ENCODE results near the gene RNF207. TPM values are rescaled to one million over a fixed set of nuclear protein-coding genes. Genes with fewer than 3 reads are reported as not detected.

Gene RNF207
- total RNA-seq, 1 donor from 2014 or later, result 5.6 TPM

DNA sequence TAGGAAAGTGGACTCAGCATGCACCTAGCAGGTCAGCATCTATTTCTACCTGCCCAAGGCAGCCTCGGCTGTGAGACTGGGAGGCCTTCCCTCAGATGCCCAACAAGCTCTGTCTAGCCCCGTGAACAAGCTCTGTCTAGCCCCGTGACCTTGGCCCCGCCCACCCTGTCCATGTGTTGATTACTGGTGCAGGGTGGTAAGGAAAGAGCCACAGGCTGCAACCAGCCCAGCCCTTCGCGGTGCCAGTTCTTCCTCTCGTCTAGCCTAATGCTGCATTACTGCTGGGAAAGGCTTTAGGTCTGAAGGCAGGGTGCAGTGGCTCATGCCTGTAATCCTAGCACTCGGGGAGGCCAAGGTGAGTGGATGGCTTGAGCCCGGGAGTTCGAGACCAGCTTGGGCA is 52.8 kb downstream of the RNF207 start:
- peaks cover 13% of the 10 kb centered on the region for H3K27me3 Mint-ChIP-seq (ENCODE audit: unreplicated experiment)
- no peak for DNase-seq
- peak overlapping the region; percentile 52 for H3K27ac Mint-ChIP-seq (ENCODE audit: unreplicated experiment)
- peak overlapping the region; percentile 81 for H3K4me3 Mint-ChIP-seq (ENCODE audit: unreplicated experiment)
- TF ChIP-seq, protein P1, sequence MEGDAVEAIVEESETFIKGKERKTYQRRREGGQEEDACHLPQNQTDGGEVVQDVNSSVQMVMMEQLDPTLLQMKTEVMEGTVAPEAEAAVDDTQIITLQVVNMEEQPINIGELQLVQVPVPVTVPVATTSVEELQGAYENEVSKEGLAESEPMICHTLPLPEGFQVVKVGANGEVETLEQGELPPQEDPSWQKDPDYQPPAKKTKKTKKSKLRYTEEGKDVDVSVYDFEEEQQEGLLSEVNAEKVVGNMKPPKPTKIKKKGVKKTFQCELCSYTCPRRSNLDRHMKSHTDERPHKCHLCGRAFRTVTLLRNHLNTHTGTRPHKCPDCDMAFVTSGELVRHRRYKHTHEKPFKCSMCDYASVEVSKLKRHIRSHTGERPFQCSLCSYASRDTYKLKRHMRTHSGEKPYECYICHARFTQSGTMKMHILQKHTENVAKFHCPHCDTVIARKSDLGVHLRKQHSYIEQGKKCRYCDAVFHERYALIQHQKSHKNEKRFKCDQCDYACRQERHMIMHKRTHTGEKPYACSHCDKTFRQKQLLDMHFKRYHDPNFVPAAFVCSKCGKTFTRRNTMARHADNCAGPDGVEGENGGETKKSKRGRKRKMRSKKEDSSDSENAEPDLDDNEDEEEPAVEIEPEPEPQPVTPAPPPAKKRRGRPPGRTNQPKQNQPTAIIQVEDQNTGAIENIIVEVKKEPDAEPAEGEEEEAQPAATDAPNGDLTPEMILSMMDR (IDR thresholded peaks at IDR 0.05; ENCODE audit: partially characterized antibody, unreplicated experiment), result no peak
- peaks cover 14% of the 10 kb centered on the region for H3K4me1 Mint-ChIP-seq (ENCODE audit: low read depth, unreplicated experiment)
- peaks cover 14% of the 10 kb centered on the region for H3K9me3 Mint-ChIP-seq (ENCODE audit: unreplicated experiment)
- H3K36me3 Mint-ChIP-seq (ENCODE audit: unreplicated experiment), result no peaks in the 10 kb centered on the region

DNA sequence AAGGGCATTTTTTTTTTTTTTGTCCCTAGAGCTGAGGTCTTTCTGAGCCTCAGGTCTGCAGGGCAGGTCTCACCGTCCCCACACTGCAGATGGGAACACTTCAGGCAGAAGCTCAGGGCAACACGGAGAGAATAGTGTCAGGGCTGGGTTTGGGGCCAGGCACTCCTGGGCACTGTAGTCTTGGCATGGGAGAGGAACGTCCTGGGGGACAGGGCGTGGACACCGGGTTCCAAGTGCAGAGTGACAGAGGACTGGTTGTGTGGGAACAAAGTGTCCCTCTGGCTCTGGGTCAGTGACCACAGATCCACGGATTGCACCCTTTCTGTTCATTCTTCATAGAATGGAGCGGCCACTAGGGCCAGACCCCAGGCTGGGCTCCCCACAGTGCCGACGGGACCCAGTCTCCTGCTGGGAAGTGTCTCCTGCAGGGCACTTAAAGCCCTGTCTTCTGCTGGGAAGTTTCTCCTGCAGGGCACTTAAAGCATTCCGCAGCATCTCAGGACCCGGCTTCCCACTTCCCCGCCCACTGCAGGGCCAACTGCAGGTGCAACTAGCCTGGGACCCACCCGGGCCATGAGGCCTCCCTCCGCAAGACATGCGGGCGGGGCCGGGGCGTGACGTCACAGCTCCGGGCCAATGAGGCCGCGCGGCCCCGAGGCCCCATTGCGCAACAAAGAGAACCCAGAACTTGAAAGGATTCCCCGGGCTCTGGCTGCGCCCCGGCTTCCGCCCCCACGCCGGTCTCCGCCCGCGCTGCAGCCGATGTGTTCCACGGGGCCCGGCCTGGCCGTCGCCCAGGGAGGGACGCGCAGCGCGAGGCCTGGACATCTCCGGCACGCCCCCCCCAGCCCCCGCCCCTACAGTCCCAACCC is 53.8 kb downstream of the RNF207 start:
- peak overlapping the region; percentile 52 for H3K27ac Mint-ChIP-seq (ENCODE audit: unreplicated experiment)
- peak overlapping the region; percentile 81 for H3K4me3 Mint-ChIP-seq (ENCODE audit: unreplicated experiment)
- peak; percentile 82 for DNase-seq
- H3K9me3 Mint-ChIP-seq (ENCODE audit: unreplicated experiment), result peaks cover 16% of the 10 kb centered on the region
- no peaks in the 10 kb centered on the region for H3K36me3 Mint-ChIP-seq (ENCODE audit: unreplicated experiment)
- peaks cover 14% of the 10 kb centered on the region for H3K4me1 Mint-ChIP-seq (ENCODE audit: low read depth, unreplicated experiment)
- H3K27me3 Mint-ChIP-seq (ENCODE audit: unreplicated experiment), result peaks cover 11% of the 10 kb centered on the region
- TF ChIP-seq, protein P1 (IDR thresholded peaks at IDR 0.05; ENCODE audit: partially characterized antibody, unreplicated experiment), result no peak

DNA sequence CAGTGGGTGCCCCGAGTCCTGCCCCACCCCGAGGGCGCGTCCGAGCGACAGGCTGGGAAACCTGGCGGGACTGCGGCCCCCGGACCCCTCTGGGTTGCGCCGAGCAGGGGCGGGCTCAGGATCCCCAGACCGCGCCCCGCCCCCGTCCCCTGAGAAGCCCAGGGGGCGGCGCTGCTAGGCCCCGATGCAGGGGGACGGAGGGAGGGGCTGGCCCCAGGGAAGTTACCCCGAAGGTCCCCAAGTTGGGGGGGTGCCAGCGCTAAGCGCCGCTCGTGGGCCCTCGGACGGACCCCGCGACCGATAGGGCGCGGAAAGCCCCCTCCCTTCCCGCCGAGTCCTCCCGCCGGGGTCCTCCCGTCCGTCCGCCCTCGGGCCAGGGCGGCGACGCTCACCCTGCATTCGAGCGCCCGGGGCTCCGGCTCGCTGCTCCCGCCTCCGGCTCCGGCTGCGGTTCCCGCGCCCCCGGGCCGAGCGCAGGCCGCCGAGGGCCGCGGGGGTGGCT is 54.6 kb downstream of the RNF207 start:
- Mint-ChIP-seq H3K36me3 (ENCODE audit: unreplicated experiment) (no peaks in the 10 kb centered on the region), H3K4me3 (ENCODE audit: unreplicated experiment) (no peak overlapping the region)
- DNase-seq, result peak; percentile 71

DNA sequence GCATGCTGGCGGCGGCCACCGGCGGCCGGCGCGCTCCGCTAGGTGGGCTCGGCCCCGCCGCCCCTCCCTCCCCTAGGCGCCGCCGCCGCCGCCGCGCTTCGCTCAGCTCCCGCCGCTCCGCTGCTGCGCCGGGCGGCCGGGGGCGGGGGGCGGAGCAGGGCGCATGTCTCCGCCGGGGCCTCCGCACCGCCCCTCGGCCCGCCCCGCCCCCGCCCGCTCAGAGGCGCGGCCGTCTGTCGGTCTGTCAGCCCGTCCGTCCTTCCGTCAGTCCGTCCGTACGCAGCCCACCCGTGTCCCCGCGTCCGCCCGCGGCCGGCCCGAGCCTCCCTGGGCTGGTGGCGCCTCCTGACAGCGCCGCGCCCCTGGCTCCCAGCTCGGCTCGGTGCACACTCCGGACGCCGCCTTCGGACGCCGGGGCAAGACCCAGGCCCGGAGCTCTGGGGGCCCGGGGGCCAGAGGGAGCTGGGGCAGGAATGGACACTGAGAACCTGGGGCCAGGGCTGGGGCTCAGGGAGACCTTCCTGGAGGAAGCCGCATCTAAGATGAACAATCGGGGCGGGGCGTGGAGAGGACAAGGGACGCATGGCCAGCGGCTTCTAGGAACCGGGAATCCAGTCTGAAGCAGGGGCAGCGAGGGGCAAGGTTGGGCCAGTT is 55.2 kb downstream of the RNF207 start, which contains the start of gene GPR153:
Gene GPR153 (minus strand): TSS at position 138 of the 654 bp plus-strand sequence. CDS start 6,193 bp downstream, outside the sequence.
- Mint-ChIP-seq H3K9me3 (ENCODE audit: unreplicated experiment) (peaks cover 13% of the 10 kb centered on the region), H3K36me3 (ENCODE audit: unreplicated experiment) (no peaks in the 10 kb centered on the region), H3K27ac (ENCODE audit: unreplicated experiment) (peak within 1 kb of the TSS; percentile 96), H3K27me3 (ENCODE audit: unreplicated experiment) (peaks cover 15% of the 10 kb centered on the region), H3K4me1 (ENCODE audit: low read depth, unreplicated experiment) (peaks cover 23% of the 10 kb centered on the region), H3K4me3 (ENCODE audit: unreplicated experiment) (peak within 1 kb of the TSS; percentile 82)
- DNase-seq, result peak; percentile 80
- TF ChIP-seq, protein P1 (IDR thresholded peaks at IDR 0.05; ENCODE audit: partially characterized antibody, unreplicated experiment), result no peak

More for the DNA sequence above, 54.6 kb downstream of the RNF207 start:
- TF ChIP-seq, protein P1 (IDR thresholded peaks at IDR 0.05; ENCODE audit: partially characterized antibody, unreplicated experiment), result no peak
- Mint-ChIP-seq H3K27ac (ENCODE audit: unreplicated experiment) (no peak overlapping the region), H3K4me1 (ENCODE audit: low read depth, unreplicated experiment) (peaks cover 18% of the 10 kb centered on the region), H3K27me3 (ENCODE audit: unreplicated experiment) (peaks cover 13% of the 10 kb centered on the region), H3K9me3 (ENCODE audit: unreplicated experiment) (peaks cover 14% of the 10 kb centered on the region)

All from glutamatergic neuron (in vitro differentiated cells).